NCI-H226 (cell line): ENCODE measurements around the gene DPT.
A peak's percentile ranks its signal among the peaks of the same experiment; 100 is the strongest.

Source experiments
- DNase-seq: peaks from one replicate; pipeline ENCODE4 v3.0.0-alpha.2; 2015

Gene DPT

GRCh38 chr1:168654198-168654915, 74.6 kb downstream of the DPT start:
- peak; percentile 44 for DNase-seq

GRCh38 chr1:168653567-168653966, 75.4 kb downstream of the DPT start:
- DNase-seq, result peak; percentile 49

- DNase-seq, result no peak
Measured at GRCh38 chr1:168645721-168646120, 83.3 kb downstream of the DPT start.
